ENCODE measurements around the gene ELOVL2. TPM values are rescaled to one million over a fixed set of nuclear protein-coding genes. Genes with fewer than 3 reads are reported as not detected.
A peak's percentile ranks its signal among the peaks of the same experiment; 100 is the strongest.

The ELOVL2 gene
- total RNA-seq, 1 experiment from 2014 or later = 0.41 TPM

GRCh38 chr6:11055127-11055627, 11.1 kb upstream of the ELOVL2 start:
- Histone ChIP-seq H3F3A (ENCODE audit: insufficient read depth, low read depth) (no peaks in the 10 kb centered on the region), H4K20me1 (ENCODE audit: insufficient read depth) (no peaks in the 10 kb centered on the region), H3K9me3 (ENCODE audit: insufficient read depth, low read depth) (no peaks in the 10 kb centered on the region), H3K4me1 (replicated peaks; ENCODE audit: insufficient read depth) (peaks cover 7% of the 10 kb centered on the region), H3K79me2 (ENCODE audit: low read depth) (no peaks in the 10 kb centered on the region), H2AFZ (no peak overlapping the region), H3K4me2 (no peak overlapping the region), H3K27me3 (ENCODE audit: insufficient read depth, low read depth) (no peaks in the 10 kb centered on the region), H3K4me3 (no peak overlapping the region), H3K9me2 (ENCODE audit: insufficient read depth) (no peaks in the 10 kb centered on the region), H3K27ac (no peak overlapping the region), H3K36me3 (ENCODE audit: low read depth) (no peaks in the 10 kb centered on the region)
- TF ChIP-seq CTCF (conservative IDR thresholded peaks at IDR 0.05) (no peak), EZH2 (IDR thresholded peaks at IDR 0.05; ENCODE audit: low read depth) (no peak)
- DNase-seq = peak in 1 of 2 experiments; percentile 55
- POLR2A ChIA-PET (ENCODE audit: unreplicated experiment) = interaction anchor here (0.6 kb wide), 1 partner anchor 18 kb away, joined by 11 read pairs; no protein-coding TSS in a partner anchor
- no TSS peak for BruUV-seq (replicated peaks)
- intact Hi-C loops (cut with micrococcal nuclease; ENCODE audit: unreplicated experiment) = no loop called here
- CTCF ChIA-PET = no interaction called here

- intact Hi-C loops (cut with micrococcal nuclease; ENCODE audit: unreplicated experiment) = no loop called here
- H2AFZ ChIP-seq = no peak overlapping the region
- CTCF ChIA-PET = no interaction called here
- H3F3A ChIP-seq (ENCODE audit: insufficient read depth, low read depth) = no peaks in the 10 kb centered on the region
- H3K9me3 ChIP-seq (ENCODE audit: insufficient read depth, low read depth) = no peaks in the 10 kb centered on the region
- H3K4me1 ChIP-seq (replicated peaks; ENCODE audit: insufficient read depth) = peaks cover 7% of the 10 kb centered on the region
- DNase-seq = peak in 1 of 2 experiments; percentile 47
- H3K27ac ChIP-seq = no peak overlapping the region
- H3K27me3 ChIP-seq (ENCODE audit: insufficient read depth, low read depth) = no peaks in the 10 kb centered on the region
- H3K4me2 ChIP-seq = no peak overlapping the region
- BruUV-seq (replicated peaks) = no TSS peak
- no peak for TF ChIP-seq EZH2 (IDR thresholded peaks at IDR 0.05; ENCODE audit: low read depth)
- TF ChIP-seq CTCF (conservative IDR thresholded peaks at IDR 0.05) = no peak
- POLR2A ChIA-PET (ENCODE audit: unreplicated experiment) = interaction anchor here (0.6 kb wide), 1 partner anchor 18 kb away, joined by 11 read pairs; no protein-coding TSS in a partner anchor
- H3K9me2 ChIP-seq (ENCODE audit: insufficient read depth) = no peaks in the 10 kb centered on the region
- H3K4me3 ChIP-seq = no peak overlapping the region
- no peaks in the 10 kb centered on the region for H3K79me2 ChIP-seq (ENCODE audit: low read depth)
- H3K36me3 ChIP-seq (ENCODE audit: low read depth) = no peaks in the 10 kb centered on the region
- no peaks in the 10 kb centered on the region for H4K20me1 ChIP-seq (ENCODE audit: insufficient read depth)
Measured at GRCh38 chr6:11054722-11055121, 10.6 kb upstream of the ELOVL2 start.

- ChIA-PET CTCF (interaction anchor here (0.5 kb wide), 1 partner anchor 169 kb away, joined by 9 read pairs; no protein-coding TSS in a partner anchor), POLR2A (ENCODE audit: unreplicated experiment) (interaction anchor here (0.7 kb wide), 2 partner anchors 18 to 708 kb away, joined by 4 to 19 read pairs; no protein-coding TSS in a partner anchor)
- no peaks in the 10 kb centered on the region for H3K36me3 ChIP-seq (ENCODE audit: low read depth)
- intact Hi-C loops (cut with micrococcal nuclease; ENCODE audit: unreplicated experiment) = no loop called here
- TF ChIP-seq EZH2 (IDR thresholded peaks at IDR 0.05; ENCODE audit: low read depth) (no peak), CTCF (conservative IDR thresholded peaks at IDR 0.05) (no peak)
- peaks cover 7% of the 10 kb centered on the region for H3K4me1 ChIP-seq (replicated peaks; ENCODE audit: insufficient read depth)
- no peaks in the 10 kb centered on the region for H3K79me2 ChIP-seq (ENCODE audit: low read depth)
- no peak overlapping the region for H3K27ac ChIP-seq
- no peaks in the 10 kb centered on the region for H3K9me2 ChIP-seq (ENCODE audit: insufficient read depth)
- no peaks in the 10 kb centered on the region for H3F3A ChIP-seq (ENCODE audit: insufficient read depth, low read depth)
- no peak overlapping the region for H3K4me3 ChIP-seq
- no peak overlapping the region for H3K4me2 ChIP-seq
- no peak for DNase-seq
- H4K20me1 ChIP-seq (ENCODE audit: insufficient read depth) = no peaks in the 10 kb centered on the region
- no TSS peak for BruUV-seq (replicated peaks)
- H2AFZ ChIP-seq = no peak overlapping the region
- H3K27me3 ChIP-seq (ENCODE audit: insufficient read depth, low read depth) = no peaks in the 10 kb centered on the region
- no peaks in the 10 kb centered on the region for H3K9me3 ChIP-seq (ENCODE audit: insufficient read depth, low read depth)
Measured at GRCh38 chr6:11053307-11053706, 9.2 kb upstream of the ELOVL2 start.
